Thymus (tissue), 11 donors: ENCODE data around the gene DLEC1. TPM values are rescaled to one million over a fixed set of nuclear protein-coding genes. Genes with fewer than 3 reads are reported as not detected.
"Not testable (repeated sequence)": the region's sequence is repeated elsewhere in the genome, so short reads cannot be mapped to it uniquely, and the experiment has no call there.

Experiments used
- DNase-seq, 9 donors: peaks; one replicate each; pipeline ENCODE4 v3.0.0-alpha.2; 2013; ENCODE audit warnings: low spot score in 9 of 9, low read depth in 6 of 9, missing footprints in 1 of 9
- H3K27ac ChIP-seq, 2 donors: one replicate each; pipeline ENCODE4 v1.5.1; 2013; ENCODE audit warnings: control low read depth in 1 of 2, low read depth in 1 of 2, low read length in 1 of 2, mild to moderate bottlenecking in 1 of 2, moderate library complexity in 1 of 2
- H3K27me3 ChIP-seq, 2 donors: one replicate each; pipeline ENCODE4 v1.5.1; 2013; ENCODE audit warnings: low read length in 1 of 2; ENCODE audit not compliant: control insufficient read depth in 2 of 2, insufficient read depth in 1 of 2
- H3K36me3 ChIP-seq, 2 donors: one replicate each; pipeline ENCODE4 v1.5.1; 2013; ENCODE audit warnings: low read length in 1 of 2, mild to moderate bottlenecking in 1 of 2, moderate library complexity in 1 of 2; ENCODE audit not compliant: control insufficient read depth in 2 of 2, insufficient read depth in 2 of 2
- H3K4me1 ChIP-seq, 2 donors: one replicate each; pipeline ENCODE4 v1.5.1; 2013; ENCODE audit warnings: low read length in 2 of 2; ENCODE audit not compliant: control insufficient read depth in 2 of 2, insufficient read depth in 2 of 2
- H3K4me3 ChIP-seq, 2 donors: one replicate each; pipeline ENCODE4 v1.5.1; 2013; ENCODE audit warnings: low read length in 2 of 2, control low read depth in 1 of 2, mild to moderate bottlenecking in 1 of 2
- H3K9me3 ChIP-seq, 2 donors: one replicate each; pipeline ENCODE4 v1.5.1; 2013; ENCODE audit warnings: low read length in 1 of 2, mild to moderate bottlenecking in 1 of 2; ENCODE audit not compliant: control insufficient read depth in 2 of 2, insufficient read depth in 1 of 2
- WGBS: extraction: QIAGEN DNeasy Blood & Tissue Kit; methylation state at CpG from one replicate; pipeline ENCODE4 v1.1.7; 2013; 5-methylcytosine and 5-hydroxymethylcytosine counted together
- polyA plus RNA-seq: library from polyadenylated mRNA; stranded (reverse); fragments of 200-250 nt; gene quantifications from one replicate; pipeline ENCODE4 v1.2.3, GENCODE V29; 2013
- total RNA-seq: library from RNA; stranded (reverse); fragments of 120-200 nt; gene quantifications from one replicate; pipeline ENCODE4 v1.2.4, GENCODE V29; 2013
- donor health status: healthy.

DLEC1 gene
- total and polyA plus RNA-seq, 2 donors: 0.09 to 0.52 TPM

DNA sequence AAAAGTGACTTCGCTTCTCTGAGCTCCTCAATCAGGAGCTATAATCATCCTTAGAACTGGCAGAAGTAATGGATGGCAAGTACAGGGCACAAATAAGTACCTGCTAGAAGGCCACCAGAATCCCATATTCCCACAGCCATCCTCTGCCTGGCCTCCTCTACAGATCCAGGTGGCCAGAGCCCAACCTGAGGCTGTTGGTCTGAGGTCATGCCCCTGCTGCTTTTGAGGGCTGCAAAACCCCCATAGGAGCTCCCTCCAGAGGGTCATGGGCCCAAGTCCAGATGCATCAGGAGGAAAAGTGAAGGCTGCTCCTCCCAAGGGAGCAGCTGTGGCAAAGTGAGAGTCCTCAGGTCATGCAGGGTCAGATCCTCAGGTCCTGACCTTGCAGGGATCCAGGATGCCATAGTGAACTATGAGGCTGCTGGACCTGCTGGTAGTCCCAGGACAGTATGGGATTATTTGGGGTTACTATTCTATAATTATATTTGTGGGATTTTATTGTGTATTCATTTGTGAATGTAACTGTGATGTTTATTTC lies 6.6 kb upstream of the DLEC1 start:
- Histone ChIP-seq H3K9me3 (peaks cover 0 to 9% of the 10 kb centered on the region in 2 donors), H3K27ac (no peak overlapping the region), H3K4me1 (peaks cover 4 to 10% of the 10 kb centered on the region in 2 donors), H3K27me3 (peaks cover 31 to 55% of the 10 kb centered on the region in 2 donors), H3K4me3 (no peak overlapping the region), H3K36me3 (no peaks in the 10 kb centered on the region)
- WGBS: 96% methylated on average over 1 of the region's 1 CpG
- DNase-seq: no peak

- not testable (repeated sequence) for H3K4me3 ChIP-seq, H3K9me3 ChIP-seq, H3K27ac ChIP-seq, DNase-seq, H3K36me3 ChIP-seq
- Histone ChIP-seq H3K27me3 (peaks cover 24 to 44% of the 10 kb centered on the region in 2 donors), H3K4me1 (peaks cover 4 to 10% of the 10 kb centered on the region in 2 donors)
- WGBS: 96% methylated on average over 7 of the region's 7 CpGs
Measured at GRCh38 chr3:38033586-38033985, 5.4 kb upstream of the DLEC1 start.

DNA sequence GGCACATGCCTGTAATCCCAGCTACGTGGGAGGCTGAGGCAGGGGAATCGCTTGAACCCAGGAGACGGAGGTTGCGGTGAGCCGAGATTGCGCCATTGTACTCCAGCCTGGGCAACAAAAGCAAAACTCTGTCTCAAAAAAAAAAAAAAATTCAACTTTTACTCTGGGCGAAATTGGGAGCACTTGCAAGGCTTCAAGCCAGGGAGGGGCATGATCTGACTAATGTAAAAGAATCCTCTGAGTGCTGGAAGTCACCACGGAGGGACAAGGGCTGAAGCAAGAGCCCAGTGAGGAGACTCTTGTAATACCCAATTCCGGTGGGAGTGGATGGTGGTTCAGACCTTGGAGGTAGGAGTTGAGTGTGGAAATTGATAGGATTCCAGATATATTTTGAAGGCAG lies 4.7 kb upstream of the DLEC1 start:
- not testable (repeated sequence) for DNase-seq, H3K36me3 ChIP-seq, H3K9me3 ChIP-seq, H3K27ac ChIP-seq, H3K4me3 ChIP-seq
- H3K27me3 ChIP-seq: peaks cover 19 to 40% of the 10 kb centered on the region in 2 donors
- peaks cover 4 to 11% of the 10 kb centered on the region in 2 donors for H3K4me1 ChIP-seq
- 95% methylated on average over 9 of the region's 9 CpGs for WGBS

- Histone ChIP-seq H3K4me1 (peaks cover 7 to 15% of the 10 kb centered on the region in 2 donors), H3K4me3 (no peak overlapping the region), H3K27me3 (peaks cover 7 to 40% of the 10 kb centered on the region in 2 donors), H3K36me3 (no peaks in the 10 kb centered on the region), H3K9me3 (peaks cover 0 to 3% of the 10 kb centered on the region in 2 donors), H3K27ac (no peak overlapping the region)
- WGBS: 98% methylated on average over 5 of the region's 5 CpGs
- no peak for DNase-seq
Measured at GRCh38 chr3:38036286-38036685, 2.7 kb upstream of the DLEC1 start.

DNA sequence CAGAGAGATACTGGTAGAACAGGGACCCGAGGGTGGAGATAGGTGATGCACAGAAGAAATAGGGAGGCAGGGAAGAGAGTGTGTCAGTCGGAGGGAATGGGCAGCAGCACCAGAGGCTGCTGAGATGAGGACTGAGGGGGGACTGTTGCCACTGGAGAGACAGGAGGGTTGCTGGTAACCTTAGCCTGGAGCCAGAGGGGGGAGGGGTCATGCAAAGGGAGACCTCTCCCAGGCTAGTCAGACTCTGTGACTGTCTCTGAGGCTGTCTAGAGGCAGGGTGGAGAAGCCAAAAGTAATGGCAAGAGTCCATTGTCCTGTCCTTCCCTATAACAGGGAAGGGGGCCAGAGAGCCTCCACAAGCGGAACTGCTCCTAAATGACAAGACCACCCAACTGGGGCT lies 2.1 kb upstream of the DLEC1 start:
- Histone ChIP-seq H3K4me3 (no peak overlapping the region), H3K9me3 (peaks cover 0 to 3% of the 10 kb centered on the region in 2 donors), H3K27ac (no peak overlapping the region), H3K4me1 (peaks cover 7 to 15% of the 10 kb centered on the region in 2 donors), H3K36me3 (no peaks in the 10 kb centered on the region), H3K27me3 (peaks cover 6 to 35% of the 10 kb centered on the region in 2 donors)
- no peak for DNase-seq
- WGBS: 97% methylated on average over 3 of the region's 3 CpGs

DNA sequence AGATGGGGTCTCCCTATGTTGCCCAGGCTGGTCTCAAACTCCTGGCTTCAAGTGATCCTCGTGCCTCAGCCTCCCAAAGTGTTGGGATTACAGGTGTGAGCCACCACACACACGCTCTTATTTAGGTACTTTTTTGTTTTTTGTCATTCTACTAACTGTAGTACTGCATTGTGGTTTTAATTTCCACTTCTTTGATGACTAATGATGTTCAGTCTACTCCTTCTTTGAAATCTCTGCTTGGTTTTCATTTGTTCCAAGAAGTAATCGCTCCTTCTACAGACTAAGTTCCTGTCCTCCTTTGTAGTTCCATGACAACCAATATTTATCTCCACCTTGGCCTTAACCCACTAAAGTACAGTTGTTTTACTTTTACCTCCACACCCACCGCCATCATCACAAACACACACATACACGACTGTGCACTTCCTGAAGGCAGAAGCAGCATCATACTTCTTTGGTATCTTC lies 529 bp upstream of the DLEC1 start:
- peaks cover 0 to 3% of the 10 kb centered on the region in 2 donors for H3K9me3 ChIP-seq
- H3K36me3 ChIP-seq: no peaks in the 10 kb centered on the region
- H3K4me1 ChIP-seq: peaks cover 7 to 15% of the 10 kb centered on the region in 2 donors
- 78% methylated on average over 5 of the region's 5 CpGs for WGBS
- H3K4me3 ChIP-seq: peak overlapping the region in 1 of 2 donors; percentile 52
- peak overlapping the region in 1 of 2 donors; percentile 37 for H3K27ac ChIP-seq
- H3K27me3 ChIP-seq: peaks cover 6 to 27% of the 10 kb centered on the region in 2 donors
- no peak for DNase-seq

DNA sequence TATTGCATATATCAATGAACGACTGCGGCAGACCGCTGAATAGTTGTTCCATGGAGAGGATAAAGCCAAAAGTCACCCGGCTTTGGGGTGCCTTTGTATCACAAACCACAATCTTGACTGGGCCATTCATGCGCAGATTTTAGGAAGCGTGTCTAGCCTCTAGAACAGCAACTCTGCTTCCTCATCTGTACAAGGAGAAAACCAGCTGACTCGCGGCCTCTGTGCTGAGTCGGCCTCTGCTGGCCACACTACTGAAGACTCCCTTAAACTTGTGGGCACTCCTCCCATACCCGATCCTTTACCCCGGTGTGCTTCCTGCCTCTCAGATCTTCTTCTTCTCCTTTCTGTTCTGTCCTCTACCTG lies 872 bp downstream of the DLEC1 start:
- peaks cover 0 to 3% of the 10 kb centered on the region in 2 donors for H3K9me3 ChIP-seq
- H3K4me1 ChIP-seq: peaks cover 7 to 15% of the 10 kb centered on the region in 2 donors
- peak in 1 of 9 donors; percentile 47 for DNase-seq
- no peak overlapping the region for H3K27ac ChIP-seq
- peak overlapping the region; percentile 52 to 54 for H3K4me3 ChIP-seq
- peaks cover 6 to 27% of the 10 kb centered on the region in 2 donors for H3K27me3 ChIP-seq
- no peaks in the 10 kb centered on the region for H3K36me3 ChIP-seq
- 6% methylated on average over 11 of the region's 11 CpGs for WGBS

- 83% methylated on average over 5 of the region's 5 CpGs for WGBS
- Histone ChIP-seq H3K4me3 (no peak overlapping the region), H3K9me3 (peaks cover 0 to 3% of the 10 kb centered on the region in 2 donors), H3K36me3 (no peaks in the 10 kb centered on the region), H3K27ac (no peak overlapping the region), H3K27me3 (peaks cover 6 to 27% of the 10 kb centered on the region in 2 donors), H3K4me1 (peaks cover 7 to 15% of the 10 kb centered on the region in 2 donors)
- no peak for DNase-seq
Measured at GRCh38 chr3:38040401-38040800, 1.4 kb downstream of the DLEC1 start.

- H3K36me3 ChIP-seq: no peaks in the 10 kb centered on the region
- 96% methylated on average over 4 of the region's 4 CpGs for WGBS
- H3K9me3 ChIP-seq: peaks cover 0 to 3% of the 10 kb centered on the region in 2 donors
- DNase-seq: no peak
- H3K27me3 ChIP-seq: peaks cover 6 to 25% of the 10 kb centered on the region in 2 donors
- peaks cover 7 to 15% of the 10 kb centered on the region in 2 donors for H3K4me1 ChIP-seq
- H3K27ac ChIP-seq: no peak overlapping the region
- H3K4me3 ChIP-seq: no peak overlapping the region
Measured at GRCh38 chr3:38043486-38043885, 4.5 kb downstream of the DLEC1 start.
